Measurements from ENCODE around the gene DYNC2I2.

- TF ChIP-seq SP1 (CRISPR knock-in tag; conservative IDR thresholded peaks at IDR 0.05) (0 out of 2 replicates have a peak, but pooled peaks have one; percentile 46), CTCF (IDR thresholded peaks at IDR 0.05) (peak; percentile 96), ELF4 (CRISPR knock-in tag; IDR thresholded peaks at IDR 0.05; ENCODE audit: low read depth) (no peak), MAX (CRISPR knock-in tag; IDR thresholded peaks at IDR 0.05) (peak; percentile 38; the same call in 1 of the 2 replicates), GABPB1 (CRISPR knock-in tag; IDR thresholded peaks at IDR 0.05) (no peak; the same call in 1 of the 2 replicates)
Measured at GRCh38 chr9:128702445-128702948, 45.9 kb upstream of the DYNC2I2 start, which contains the start of gene PKN3.

Data from WTC11 (cell line).